ENCODE results near the gene HMCN1. TPM values are rescaled to one million over a fixed set of nuclear protein-coding genes. Genes with fewer than 3 reads are reported as not detected.

The HMCN1 gene
- total RNA-seq: 13.2 and 30.5 TPM in 2 replicates

GRCh38 chr1:185733818-185734735, at the start of gene HMCN1:
TSS of gene HMCN1 (plus strand) at chr1:185734391. CDS start at chr1:185734780, 389 bp downstream.

Measured in uterine smooth muscle cell (primary cell).